A172 (cell line): ENCODE results near the gene NCK1. TPM values are rescaled to one million over a fixed set of nuclear protein-coding genes. Genes with fewer than 3 reads are reported as not detected.
"Not testable (repeated sequence)": the region's sequence is repeated elsewhere in the genome, so short reads cannot be mapped to it uniquely, and the experiment has no call there.

Experiments used
- DNase-seq: peaks from one replicate; pipeline ENCODE4 v3.0.0-alpha.2; 2015; ENCODE audit warnings: low spot score
- total RNA-seq: library from RNA; depleted of rRNA; stranded (reverse); fragments of >200 nt; shearing (Covaris generic); gene quantifications from 2 replicates; pipeline ENCODE4 v1.2.3, GENCODE V29; 2014

NCK1 gene
- total RNA-seq, 1 experiment from 2014 or later = 58.4 TPM

GRCh38 chr3:136862617-136863322 lies 762 bp downstream of the NCK1 start:
- DNase-seq = peak; percentile 47

GRCh38 chr3:136869282-136869681 lies 7.3 kb downstream of the NCK1 start:
- DNase-seq = no peak

- DNase-seq = not testable (repeated sequence)
Measured at GRCh38 chr3:136872258-136872657, 10.2 kb downstream of the NCK1 start.

- DNase-seq = not testable (repeated sequence)
Measured at GRCh38 chr3:136879510-136879909, 17.5 kb downstream of the NCK1 start.

- DNase-seq = no peak
Measured at GRCh38 chr3:136882571-136882970, 20.6 kb downstream of the NCK1 start.

- no peak for DNase-seq
Measured at GRCh38 chr3:136883967-136884720, 22.1 kb downstream of the NCK1 start.

GRCh38 chr3:136885357-136886213 lies 23.6 kb downstream of the NCK1 start:
- DNase-seq = no peak

- no peak for DNase-seq
Measured at GRCh38 chr3:136889947-136890346, 27.9 kb downstream of the NCK1 start.

- no peak for DNase-seq
Measured at GRCh38 chr3:136891934-136892855, 30.2 kb downstream of the NCK1 start.

- peak; percentile 82 for DNase-seq
Measured at GRCh38 chr3:136893848-136894443, 31.9 kb downstream of the NCK1 start.

- DNase-seq = not testable (repeated sequence)
Measured at GRCh38 chr3:136897171-136897570, 35.2 kb downstream of the NCK1 start.

GRCh38 chr3:136898549-136898948 lies 36.5 kb downstream of the NCK1 start:
- no peak for DNase-seq

GRCh38 chr3:136898954-136899353 lies 36.9 kb downstream of the NCK1 start:
- DNase-seq = no peak

- DNase-seq = no peak
Measured at GRCh38 chr3:136899622-136900158, 37.7 kb downstream of the NCK1 start.

GRCh38 chr3:136900694-136901093 lies 38.7 kb downstream of the NCK1 start:
- not testable (repeated sequence) for DNase-seq

- no peak for DNase-seq
Measured at GRCh38 chr3:136901391-136901790, 39.4 kb downstream of the NCK1 start.

- DNase-seq = not testable (repeated sequence)
Measured at GRCh38 chr3:136902530-136902929, 40.5 kb downstream of the NCK1 start.

GRCh38 chr3:136903899-136904298 lies 41.9 kb downstream of the NCK1 start:
- no peak for DNase-seq

- no peak for DNase-seq
Measured at GRCh38 chr3:136904746-136905145, 42.7 kb downstream of the NCK1 start.

GRCh38 chr3:136905549-136905948 lies 43.5 kb downstream of the NCK1 start:
- no peak for DNase-seq
